Naive thymus-derived CD8-positive, alpha-beta T cell (primary cell): ENCODE results near the gene GNAI3. TPM values are rescaled to one million over a fixed set of nuclear protein-coding genes. Genes with fewer than 3 reads are reported as not detected.
A peak's percentile ranks its signal among the peaks of the same experiment; 100 is the strongest.

ENCODE experiments used
- ATAC-seq, 2 donors: fragments of 150-1000 bp; cut with Tn5 transposase in 1 of 2; sonication (Bioruptor Pico), chemical (Tn5 transposase) in 1 of 2; 1 replicate in 1 of 2; 2 replicates in 1 of 2; pipeline ENCODE4 v1.10.0; 2021; ENCODE audit warnings: mild to moderate bottlenecking in 2 of 2, moderate library complexity in 2 of 2
- POLR2A ChIA-PET: fragments of 350-600 bp; sonication (Branson Sonifier 250); formaldehyde crosslinking; loops from one replicate; lab custom pipeline; 2021; ENCODE audit warnings: antibody characterized with exemption; lab: Charles Lee
- DNase-seq, 10 donors: peaks; one replicate each; pipeline versions ENCODE4 v3.0.0 to v3.0.0-alpha.2; 2020 to 2022
- H3K27ac Mint-ChIP-seq, 10 donors: one replicate each; pipeline ENCODE4 v1.8.0; 2020 to 2022; ENCODE audit warnings: mild to moderate bottlenecking in 10 of 10, mixed read lengths in 10 of 10, moderate library complexity in 4 of 10, inconsistent platforms in 1 of 10
- H3K27me3 Mint-ChIP-seq, 5 donors: one replicate each; pipeline ENCODE4 v1.8.0; 2021 to 2022; ENCODE audit warnings: mixed read lengths in 5 of 5
- H3K36me3 Mint-ChIP-seq, 3 donors: one replicate each; pipeline ENCODE4 v1.8.0; 2020 to 2022; ENCODE audit warnings: mixed read lengths in 3 of 3, mild to moderate bottlenecking in 2 of 3, inconsistent platforms in 1 of 3
- H3K4me1 Mint-ChIP-seq, 4 donors: one replicate each; pipeline ENCODE4 v1.8.0; 2021 to 2022; ENCODE audit warnings: mixed read lengths in 4 of 4
- H3K4me3 Mint-ChIP-seq, 10 donors: one replicate each; pipeline ENCODE4 v1.8.0; 2020 to 2022; ENCODE audit warnings: mild to moderate bottlenecking in 10 of 10, mixed read lengths in 10 of 10, moderate library complexity in 6 of 10, inconsistent platforms in 1 of 10
- H3K9me3 Mint-ChIP-seq, 9 donors: one replicate each; pipeline ENCODE4 v1.8.0; 2020 to 2022; ENCODE audit warnings: mixed read lengths in 9 of 9, mild to moderate bottlenecking in 3 of 9, inconsistent platforms in 1 of 9, moderate library complexity in 1 of 9
- polyA plus RNA-seq, 3 donors: library from polyadenylated mRNA; unstranded; fragments of 300-500 nt; fragmentation: Illumina TruSeq; gene quantifications; one replicate each; pipeline ENCODE4 v1.2.3, GENCODE V29; 2021
- total RNA-seq, 8 experiments: library from RNA in 2 of 8; stranded (reverse) in 2 of 8; gene quantifications; one replicate each; pipeline ENCODE4 v1.2.3 and lab custom pipeline; 2021 to 2026

GNAI3 gene
- total and polyA plus RNA-seq, 5 experiments from 2014 or later = 6.8 to 7.7 (median 7.3) TPM

DNA sequence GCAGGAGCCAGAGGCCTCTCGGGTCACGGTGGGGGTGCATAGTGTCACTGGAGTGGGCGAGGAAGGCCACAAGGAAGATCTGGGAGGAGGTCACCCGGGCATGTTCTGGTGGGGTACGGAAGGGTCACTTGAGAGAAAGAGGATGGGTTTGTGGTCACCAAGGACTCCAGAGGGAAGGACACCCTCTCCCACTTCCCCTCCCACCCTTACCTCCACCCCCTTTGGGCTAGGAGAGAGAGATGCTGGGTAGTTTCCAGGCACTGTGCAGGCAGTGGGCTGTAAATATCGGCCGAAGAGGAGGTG is 39.6 kb upstream of the GNAI3 start:
- Mint-ChIP-seq H3K27me3 (no peaks in the 10 kb centered on the region), H3K4me1 (peaks cover 40 to 79% (median 73%) of the 10 kb centered on the region in 4 donors), H3K27ac (peak overlapping the region; percentile 93 to 99 (median 94)), H3K9me3 (peaks cover 0 to 23% (median 5%) of the 10 kb centered on the region in 9 donors), H3K4me3 (peak overlapping the region; percentile 88 to 97 (median 93)), H3K36me3 (peaks cover 11 to 30% (median 28%) of the 10 kb centered on the region in 3 donors)
- POLR2A ChIA-PET = interaction anchor here (0.8 to 22.6 kb wide), 5 partner anchors 11 to 82 kb away, joined by 3 to 462 read pairs (median 16); partner anchors contain the start of genes ATXN7L2, CYB561D1, GPR61 and PSMA5
- DNase-seq = no peak
- peak in 1 of 2 donors; percentile 19 for ATAC-seq

- H3K4me3 Mint-ChIP-seq = peak within 1 kb of the TSS; percentile 90 to 98 (median 96)
- peaks cover 38 to 73% (median 68%) of the 10 kb centered on the region in 4 donors for H3K4me1 Mint-ChIP-seq
- peaks cover 0 to 23% (median 5%) of the 10 kb centered on the region in 9 donors for H3K9me3 Mint-ChIP-seq
- peak; percentile 68 to 78 for ATAC-seq
- peak; percentile 46 to 79 (median 68) for DNase-seq
- H3K27ac Mint-ChIP-seq = peak within 1 kb of the TSS; percentile 94 to 99 (median 97)
- H3K27me3 Mint-ChIP-seq = no peaks in the 10 kb centered on the region
- POLR2A ChIA-PET = interaction anchor here (0.6 to 22.6 kb wide), 11 partner anchors 9 to 115 kb away, joined by 3 to 462 read pairs (median 4); partner anchors contain the start of genes ATXN7L2, CYB561D1, GNAI3 and GPR61
- H3K36me3 Mint-ChIP-seq = peaks cover 11 to 30% (median 28%) of the 10 kb centered on the region in 3 donors
These were observed 39.0 kb upstream of the GNAI3 start, which contains the start of gene AMIGO1 for GRCh38 chr1:109509176-109510134. AMIGO1 (minus strand) TSS chr1:109509727; CDS start chr1:109508912, 815 bp downstream.

DNA sequence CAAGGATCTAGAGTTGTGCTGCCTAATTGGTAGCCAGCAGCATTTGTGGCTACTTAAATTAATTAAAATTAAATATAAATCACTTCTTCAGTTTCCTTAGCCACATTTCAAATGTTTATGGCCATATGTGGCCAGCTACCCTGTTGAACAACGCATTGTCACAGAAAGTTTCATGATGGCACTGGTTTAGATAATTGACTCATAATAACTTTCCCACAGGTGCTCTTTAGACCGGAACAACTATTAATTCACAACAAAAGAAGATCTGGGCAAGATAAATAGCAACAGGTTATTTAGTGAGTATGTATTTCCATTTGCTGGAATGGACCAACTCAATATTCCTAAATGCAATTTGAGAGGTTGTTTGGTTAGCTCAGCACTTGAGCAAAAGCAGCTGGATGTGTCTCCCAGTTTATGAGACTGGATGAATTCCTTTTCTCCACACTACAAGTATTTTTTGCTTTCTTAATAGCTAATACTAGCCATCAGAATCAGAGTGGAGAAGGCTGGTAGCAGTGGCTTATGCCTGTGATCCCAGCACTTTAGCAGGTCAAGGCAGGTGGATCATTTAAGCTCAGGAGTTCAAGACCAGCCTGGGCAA is 35.2 kb upstream of the GNAI3 start:
- H3K4me1 Mint-ChIP-seq = peaks cover 23 to 53% (median 35%) of the 10 kb centered on the region in 4 donors
- POLR2A ChIA-PET = interaction anchor here (1.0 to 21.0 kb wide), 3 partner anchors 11 to 30 kb away, joined by 3 to 337 read pairs (median 8); partner anchors contain the start of gene CYB561D1
- no peaks in the 10 kb centered on the region for H3K9me3 Mint-ChIP-seq
- H3K4me3 Mint-ChIP-seq = no peak overlapping the region
- H3K27me3 Mint-ChIP-seq = no peaks in the 10 kb centered on the region
- H3K27ac Mint-ChIP-seq = no peak overlapping the region
- peaks cover 2 to 7% (median 6%) of the 10 kb centered on the region in 3 donors for H3K36me3 Mint-ChIP-seq
- ATAC-seq = no peak
- DNase-seq = no peak

- no peaks in the 10 kb centered on the region for H3K27me3 Mint-ChIP-seq
- peaks cover 0 to under 1% (median 0%) of the 10 kb centered on the region in 3 donors for H3K36me3 Mint-ChIP-seq
- peaks cover 16 to 42% (median 24%) of the 10 kb centered on the region in 4 donors for H3K4me1 Mint-ChIP-seq
- no peak overlapping the region for H3K4me3 Mint-ChIP-seq
- POLR2A ChIA-PET = interaction anchor here (21.0 kb wide), 1 partner anchor 19 kb away, joined by 337 read pairs; the partner anchor contains the start of gene CYB561D1
- ATAC-seq (no peak), DNase-seq (no peak)
- H3K9me3 Mint-ChIP-seq = no peaks in the 10 kb centered on the region
- H3K27ac Mint-ChIP-seq = peak overlapping the region in 1 of 10 donors; percentile 27
These were observed 33.6 kb upstream of the GNAI3 start for GRCh38 chr1:109514846-109515245.

GRCh38 chr1:109516872-109517271 is 31.5 kb upstream of the GNAI3 start:
- Mint-ChIP-seq H3K36me3 (no peaks in the 10 kb centered on the region), H3K4me3 (no peak overlapping the region), H3K4me1 (peaks cover 2 to 27% (median 8%) of the 10 kb centered on the region in 4 donors), H3K9me3 (no peaks in the 10 kb centered on the region), H3K27ac (no peak overlapping the region), H3K27me3 (peaks cover 0 to 3% (median 0%) of the 10 kb centered on the region in 5 donors)
- DNase-seq (no peak), ATAC-seq (no peak)
- POLR2A ChIA-PET = interaction anchor here (1.9 to 21.0 kb wide), 2 partner anchors 15 to 21 kb away, joined by 6 to 337 read pairs; partner anchors contain the start of gene CYB561D1

DNA sequence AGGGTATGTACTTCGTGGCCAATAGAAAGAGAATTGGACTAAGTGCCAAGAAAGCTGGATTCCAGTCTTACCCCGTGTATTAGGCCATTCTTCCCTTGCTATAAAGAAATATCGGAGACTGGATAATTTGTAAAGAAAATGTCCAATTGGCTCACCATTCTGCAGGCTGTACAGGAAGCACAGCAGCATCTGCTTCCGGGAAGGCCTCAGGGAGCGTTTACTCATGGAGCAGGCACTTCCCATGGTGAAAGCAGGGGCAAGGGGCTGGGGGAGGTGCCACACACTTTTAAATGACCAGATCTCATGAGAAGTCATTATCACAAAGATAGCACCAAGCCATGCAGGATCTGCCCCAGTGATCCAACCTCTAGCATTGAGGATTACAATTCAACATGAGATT is 31.1 kb upstream of the GNAI3 start:
- ATAC-seq (no peak), DNase-seq (no peak)
- POLR2A ChIA-PET = interaction anchor here (0.7 to 21.0 kb wide), 3 partner anchors 14 to 31 kb away, joined by 3 to 337 read pairs (median 6); partner anchors contain the start of gene CYB561D1
- Mint-ChIP-seq H3K36me3 (no peaks in the 10 kb centered on the region), H3K9me3 (no peaks in the 10 kb centered on the region), H3K4me1 (peaks cover 2 to 23% (median 6%) of the 10 kb centered on the region in 4 donors), H3K27me3 (peaks cover 0 to 3% (median 0%) of the 10 kb centered on the region in 5 donors), H3K27ac (no peak overlapping the region), H3K4me3 (no peak overlapping the region)

DNA sequence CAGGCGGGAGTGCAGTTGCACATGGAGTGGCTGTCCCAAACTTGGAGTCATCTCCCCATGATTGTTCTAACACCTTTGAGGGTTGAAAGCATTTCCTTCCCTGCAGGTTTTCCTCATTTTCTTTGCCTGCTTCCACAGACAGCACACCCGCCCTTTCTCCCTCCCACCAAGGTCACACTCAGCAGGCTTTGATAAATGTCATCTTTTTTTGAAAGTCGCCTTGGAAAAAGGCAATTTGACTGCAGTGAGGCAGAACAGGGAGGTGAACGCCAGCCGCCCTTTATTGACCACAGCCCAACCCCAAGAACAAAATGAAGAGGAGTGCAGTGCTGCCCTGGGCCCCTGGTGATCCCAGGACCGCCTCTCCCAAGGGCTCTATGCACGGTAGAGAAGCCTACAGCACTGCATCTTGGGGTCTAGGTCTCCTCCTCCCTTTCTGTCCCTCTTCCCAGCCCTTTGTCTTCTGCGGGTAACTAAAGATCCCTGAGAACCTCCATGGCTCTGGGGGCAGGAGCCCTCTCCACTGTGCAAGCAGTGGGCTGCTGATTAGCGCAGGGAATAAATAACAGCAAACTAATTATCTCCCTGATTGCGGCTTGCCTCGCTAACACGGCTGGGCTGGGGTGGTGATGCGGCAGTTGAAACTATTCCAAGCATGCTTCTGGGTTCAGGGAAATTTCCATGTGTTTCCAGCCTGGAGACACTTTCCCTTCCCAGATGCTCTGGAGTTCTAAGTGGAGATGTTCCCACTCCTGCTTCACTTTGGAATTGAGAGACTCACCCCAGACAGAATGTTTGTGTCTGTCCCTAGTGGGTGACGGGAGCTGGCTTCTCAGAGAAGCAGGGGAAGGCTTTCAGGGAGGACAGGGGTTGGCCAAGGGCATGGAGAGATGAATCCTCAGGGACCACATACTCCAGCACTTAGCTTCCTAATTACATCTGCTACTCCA is 27.1 kb upstream of the GNAI3 start:
- POLR2A ChIA-PET = interaction anchor here (0.9 to 1.2 kb wide), 3 partner anchors 11 to 13 kb away, joined by 3 to 5 read pairs (median 3); no protein-coding TSS in a partner anchor
- Mint-ChIP-seq H3K36me3 (no peaks in the 10 kb centered on the region), H3K4me1 (peaks cover 0 to 12% (median 3%) of the 10 kb centered on the region in 4 donors), H3K4me3 (no peak overlapping the region), H3K27me3 (peaks cover 0 to 4% (median 0%) of the 10 kb centered on the region in 5 donors), H3K9me3 (no peaks in the 10 kb centered on the region), H3K27ac (peak overlapping the region in 2 of 10 donors; percentile 23 to 32)
- ATAC-seq (no peak), DNase-seq (no peak)

GRCh38 chr1:109522026-109522425 is 26.4 kb upstream of the GNAI3 start:
- Mint-ChIP-seq H3K9me3 (no peaks in the 10 kb centered on the region), H3K27ac (no peak overlapping the region), H3K36me3 (no peaks in the 10 kb centered on the region), H3K4me1 (peaks cover 0 to 5% (median 3%) of the 10 kb centered on the region in 4 donors), H3K4me3 (no peak overlapping the region), H3K27me3 (peaks cover 0 to 4% (median 0%) of the 10 kb centered on the region in 5 donors)
- ATAC-seq (no peak), DNase-seq (no peak)
- POLR2A ChIA-PET = interaction anchor here (0.9 kb wide), 1 partner anchor 10 kb away, joined by 3 read pairs; no protein-coding TSS in a partner anchor

DNA sequence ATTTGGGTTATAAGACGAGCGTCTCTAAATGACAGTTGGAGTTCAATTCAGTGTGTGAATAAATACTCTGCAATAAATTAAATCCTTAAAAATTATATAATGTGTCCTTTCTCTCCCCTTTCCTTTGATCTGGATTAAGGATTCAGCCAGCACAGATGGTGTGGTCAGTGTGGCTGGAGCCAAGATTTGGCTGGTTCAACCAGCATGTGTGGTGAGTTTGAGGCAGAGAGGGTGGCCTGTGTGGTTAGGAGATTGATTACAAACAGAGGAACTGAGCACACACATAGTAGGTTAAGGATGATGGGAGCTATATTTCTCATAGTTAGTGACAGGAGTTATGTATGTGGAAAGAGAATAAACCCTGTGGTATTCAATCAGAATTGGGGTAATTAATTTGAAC is 24.7 kb upstream of the GNAI3 start:
- H3K36me3 Mint-ChIP-seq = no peaks in the 10 kb centered on the region
- POLR2A ChIA-PET = interaction anchor here (0.6 to 1.3 kb wide), 4 partner anchors 13 to 29 kb away, joined by 3 to 4 read pairs (median 3); partner anchors contain the start of genes AMIGO1 and CYB561D1

GRCh38 chr1:109527098-109527811 is 21.2 kb upstream of the GNAI3 start:
- H3K4me3 Mint-ChIP-seq = no peak overlapping the region
- peaks cover 0 to 2% (median 0%) of the 10 kb centered on the region in 5 donors for H3K27me3 Mint-ChIP-seq
- H3K4me1 Mint-ChIP-seq = peaks cover 22 to 38% (median 26%) of the 10 kb centered on the region in 4 donors
- POLR2A ChIA-PET = interaction anchor here (14.0 kb wide), 1 partner anchor 28 kb away, joined by 462 read pairs; the partner anchor contains the start of genes AMIGO1 and CYB561D1
- ATAC-seq = no peak
- no peaks in the 10 kb centered on the region for H3K36me3 Mint-ChIP-seq
- DNase-seq = no peak
- no peaks in the 10 kb centered on the region for H3K9me3 Mint-ChIP-seq
- peak overlapping the region in 3 of 10 donors; percentile 22 to 46 (median 25) for H3K27ac Mint-ChIP-seq

More for the DNA sequence above, 24.7 kb upstream of the GNAI3 start:
- DNase-seq (no peak), ATAC-seq (no peak)
- H3K27ac Mint-ChIP-seq = peak overlapping the region in 1 of 10 donors; percentile 66
- H3K9me3 Mint-ChIP-seq = no peaks in the 10 kb centered on the region
- H3K27me3 Mint-ChIP-seq = peaks cover 0 to 4% (median 0%) of the 10 kb centered on the region in 5 donors
- no peak overlapping the region for H3K4me3 Mint-ChIP-seq
- peaks cover 0 to 12% (median 3%) of the 10 kb centered on the region in 4 donors for H3K4me1 Mint-ChIP-seq
